ENCODE data around the gene WWOX.

WWOX gene

DNA sequence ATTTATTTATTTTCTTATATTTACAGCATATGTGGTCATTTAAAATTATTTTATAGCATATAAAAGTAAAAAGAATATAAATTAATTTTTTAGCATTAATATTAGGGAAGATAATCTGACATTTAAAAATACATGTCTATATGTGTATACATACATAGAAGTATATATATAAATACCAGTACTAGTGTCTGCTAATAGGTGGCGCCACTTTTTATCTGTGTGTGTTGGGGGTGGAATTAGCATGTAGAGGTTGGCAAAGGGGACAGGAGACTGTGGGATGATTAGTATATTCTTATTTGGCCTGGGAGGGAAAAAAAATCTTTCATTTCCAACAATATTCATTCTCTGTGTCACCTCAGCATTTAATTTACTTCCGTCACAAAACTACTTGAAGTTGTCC lies 359.1 kb downstream of the WWOX start:
- Histone ChIP-seq H3K18ac (ENCODE audit: low read length) (no peak overlapping the region), H3K14ac (ENCODE audit: low read length) (no peak overlapping the region), H3K79me1 (ENCODE audit: low read length) (no peaks in the 10 kb centered on the region), H2BK5ac (ENCODE audit: low read depth, low read length, poor library complexity) (no peak overlapping the region), H3K4me1 (ENCODE audit: control insufficient read depth in 1 of 2, insufficient read depth in 2 of 2, low read length in 2 of 2) (no peaks in the 10 kb centered on the region), H3K36me3 (ENCODE audit: control insufficient read depth in 1 of 2, insufficient read depth in 2 of 2, low read length in 2 of 2) (no peaks in the 10 kb centered on the region), H2AFZ (ENCODE audit: insufficient read depth, low read length, poor library complexity) (no peak overlapping the region), H2BK120ac (ENCODE audit: insufficient read depth, low read length, poor library complexity) (no peak overlapping the region), H3K23ac (ENCODE audit: low read length) (no peak overlapping the region), H4K12ac (ENCODE audit: low read depth, low read length) (no peak overlapping the region), H3K9me3 (ENCODE audit: insufficient read depth, low read depth, low read length) (no peaks in the 10 kb centered on the region), H3K79me2 (ENCODE audit: control insufficient read depth, insufficient read depth, low read length, poor library complexity) (no peaks in the 10 kb centered on the region), H3K4me3 (ENCODE audit: low read depth, low read length) (no peak overlapping the region), H2BK12ac (ENCODE audit: low read length) (no peak overlapping the region), H2AK5ac (ENCODE audit: low read length) (no peak overlapping the region), H3K4ac (ENCODE audit: low read depth, low read length) (no peak overlapping the region), H4K91ac (ENCODE audit: low read depth, low read length) (no peak overlapping the region), H3K27ac (ENCODE audit: low read depth, low read length) (no peak overlapping the region), H4K8ac (ENCODE audit: low read depth, low read length) (no peak overlapping the region), H3K27me3 (ENCODE audit: insufficient read depth, low read length) (no peaks in the 10 kb centered on the region), H3K4me2 (ENCODE audit: low read length) (no peak overlapping the region), H3K9ac (ENCODE audit: low read length) (no peak overlapping the region)
- WGBS (ENCODE audit: extremely low coverage, insufficient coverage, insufficient read length): no CpG with 5 or more reads among the region's 2 CpGs
- DNase-seq: no peak

DNA sequence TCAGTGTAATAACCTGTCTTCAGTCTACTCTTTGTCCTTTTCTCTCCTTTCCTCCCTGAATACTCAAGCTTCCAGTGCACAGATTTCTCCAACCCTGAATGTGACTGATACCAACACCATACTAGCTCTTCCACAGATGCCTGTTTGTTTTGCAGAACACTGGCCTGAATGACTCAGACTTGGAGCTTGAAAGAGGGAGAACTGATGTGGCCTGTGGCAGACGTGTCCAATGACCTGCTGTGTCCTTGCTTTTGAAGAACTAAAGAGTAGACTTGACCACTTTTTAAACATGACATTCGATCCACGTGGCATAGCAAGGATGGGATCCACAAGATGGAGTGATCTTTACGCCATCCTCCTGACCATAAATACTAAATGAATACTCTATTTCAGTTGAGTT lies 361.0 kb downstream of the WWOX start:
- Histone ChIP-seq H3K27me3 (ENCODE audit: insufficient read depth, low read length) (no peaks in the 10 kb centered on the region), H3K23ac (ENCODE audit: low read length) (no peak overlapping the region), H4K8ac (ENCODE audit: low read depth, low read length) (no peak overlapping the region), H2BK120ac (ENCODE audit: insufficient read depth, low read length, poor library complexity) (no peak overlapping the region), H3K79me2 (ENCODE audit: control insufficient read depth, insufficient read depth, low read length, poor library complexity) (no peaks in the 10 kb centered on the region), H3K9me3 (ENCODE audit: insufficient read depth, low read depth, low read length) (no peaks in the 10 kb centered on the region), H3K18ac (ENCODE audit: low read length) (no peak overlapping the region), H3K27ac (ENCODE audit: low read depth, low read length) (no peak overlapping the region), H3K4me3 (ENCODE audit: low read depth, low read length) (no peak overlapping the region), H3K36me3 (ENCODE audit: control insufficient read depth in 1 of 2, insufficient read depth in 2 of 2, low read length in 2 of 2) (no peaks in the 10 kb centered on the region), H4K12ac (ENCODE audit: low read depth, low read length) (no peak overlapping the region), H3K4ac (ENCODE audit: low read depth, low read length) (no peak overlapping the region), H2BK5ac (ENCODE audit: low read depth, low read length, poor library complexity) (no peak overlapping the region), H2AK5ac (ENCODE audit: low read length) (no peak overlapping the region), H2BK12ac (ENCODE audit: low read length) (no peak overlapping the region), H3K14ac (ENCODE audit: low read length) (no peak overlapping the region), H3K79me1 (ENCODE audit: low read length) (no peaks in the 10 kb centered on the region), H4K91ac (ENCODE audit: low read depth, low read length) (no peak overlapping the region), H3K4me1 (ENCODE audit: control insufficient read depth in 1 of 2, insufficient read depth in 2 of 2, low read length in 2 of 2) (no peaks in the 10 kb centered on the region), H3K9ac (ENCODE audit: low read length) (no peak overlapping the region), H3K4me2 (ENCODE audit: low read length) (no peak overlapping the region), H2AFZ (ENCODE audit: insufficient read depth, low read length, poor library complexity) (no peak overlapping the region)
- DNase-seq: no peak
- no CpG with 5 or more reads among the region's 4 CpGs for WGBS (ENCODE audit: extremely low coverage, insufficient coverage, insufficient read length)

DNA sequence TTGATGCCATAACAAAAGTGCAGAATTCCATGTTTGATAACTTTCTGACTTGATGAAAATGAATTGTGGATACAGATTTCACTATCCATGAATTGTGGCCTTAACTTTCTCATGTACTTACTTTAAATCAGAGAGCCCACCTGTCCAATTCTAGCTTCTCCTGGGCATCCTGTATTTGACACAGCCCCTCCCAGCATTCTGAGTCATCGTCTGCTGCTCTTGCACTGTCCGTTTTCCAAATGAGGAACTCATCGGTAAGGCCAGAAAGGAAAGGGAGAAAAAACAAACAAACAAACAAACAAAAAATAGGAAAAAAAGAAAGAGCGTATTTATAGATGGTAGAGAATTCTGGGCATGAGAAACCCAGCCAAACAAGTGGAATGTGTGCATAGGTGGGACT lies 361.6 kb downstream of the WWOX start:
- Histone ChIP-seq H3K36me3 (ENCODE audit: control insufficient read depth in 1 of 2, insufficient read depth in 2 of 2, low read length in 2 of 2) (no peaks in the 10 kb centered on the region), H3K27ac (ENCODE audit: low read depth, low read length) (no peak overlapping the region), H3K18ac (ENCODE audit: low read length) (no peak overlapping the region), H2BK12ac (ENCODE audit: low read length) (no peak overlapping the region), H3K79me1 (ENCODE audit: low read length) (no peaks in the 10 kb centered on the region), H2AFZ (ENCODE audit: insufficient read depth, low read length, poor library complexity) (no peak overlapping the region), H3K4ac (ENCODE audit: low read depth, low read length) (no peak overlapping the region), H3K27me3 (ENCODE audit: insufficient read depth, low read length) (no peaks in the 10 kb centered on the region), H4K91ac (ENCODE audit: low read depth, low read length) (no peak overlapping the region), H3K9ac (ENCODE audit: low read length) (no peak overlapping the region), H3K4me1 (ENCODE audit: control insufficient read depth in 1 of 2, insufficient read depth in 2 of 2, low read length in 2 of 2) (no peaks in the 10 kb centered on the region), H3K23ac (ENCODE audit: low read length) (no peak overlapping the region), H3K9me3 (ENCODE audit: insufficient read depth, low read depth, low read length) (no peaks in the 10 kb centered on the region), H3K4me3 (ENCODE audit: low read depth, low read length) (no peak overlapping the region), H3K79me2 (ENCODE audit: control insufficient read depth, insufficient read depth, low read length, poor library complexity) (no peaks in the 10 kb centered on the region), H2BK120ac (ENCODE audit: insufficient read depth, low read length, poor library complexity) (no peak overlapping the region), H4K8ac (ENCODE audit: low read depth, low read length) (no peak overlapping the region), H3K4me2 (ENCODE audit: low read length) (no peak overlapping the region), H3K14ac (ENCODE audit: low read length) (no peak overlapping the region), H4K12ac (ENCODE audit: low read depth, low read length) (no peak overlapping the region), H2BK5ac (ENCODE audit: low read depth, low read length, poor library complexity) (no peak overlapping the region), H2AK5ac (ENCODE audit: low read length) (no peak overlapping the region)
- WGBS (ENCODE audit: extremely low coverage, insufficient coverage, insufficient read length): no CpG with 5 or more reads among the region's 4 CpGs
- no peak for DNase-seq

DNA sequence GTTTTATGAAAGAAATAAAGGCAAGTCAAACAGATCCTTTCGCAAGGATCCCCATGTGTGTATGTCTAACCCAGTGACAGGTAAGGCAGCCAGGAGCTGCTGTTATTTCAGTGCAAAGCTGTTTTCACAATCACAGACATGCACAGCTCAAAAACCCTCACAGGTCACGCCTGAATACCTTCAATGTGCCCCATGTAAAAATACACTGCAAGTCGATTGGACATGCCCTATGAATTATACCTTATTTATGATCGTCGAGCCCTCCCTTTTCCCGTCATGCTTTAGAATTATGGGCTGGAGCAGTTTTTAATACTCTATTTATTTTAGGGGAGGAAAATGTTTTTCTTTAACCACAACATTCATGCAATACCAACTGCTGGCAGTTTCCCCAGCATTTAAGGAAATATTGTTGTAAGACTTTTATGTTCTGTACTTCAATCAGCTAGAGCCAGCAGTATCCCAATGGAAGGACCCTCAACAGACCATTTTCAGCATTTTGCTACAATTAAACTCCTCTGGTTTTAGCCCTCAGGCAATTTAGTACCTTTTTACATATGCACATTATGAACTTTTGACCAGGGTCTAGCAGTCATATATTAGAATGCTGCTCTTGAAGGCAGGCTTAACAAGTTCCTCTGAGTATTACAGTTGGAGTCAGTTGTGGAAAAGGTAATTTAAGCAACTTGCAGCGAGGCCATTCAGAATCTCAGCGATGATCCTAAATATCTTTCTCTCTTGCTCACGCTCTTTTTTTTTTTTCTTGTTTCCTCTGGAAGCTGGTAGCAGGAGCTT lies 362.2 kb downstream of the WWOX start:
- no peaks in the 10 kb centered on the region for H3K27me3 ChIP-seq (ENCODE audit: insufficient read depth, low read length)
- no peak overlapping the region for H3K23ac ChIP-seq (ENCODE audit: low read length)
- H3K79me2 ChIP-seq (ENCODE audit: control insufficient read depth, insufficient read depth, low read length, poor library complexity): no peaks in the 10 kb centered on the region
- H4K8ac ChIP-seq (ENCODE audit: low read depth, low read length): no peak overlapping the region
- H3K14ac ChIP-seq (ENCODE audit: low read length): no peak overlapping the region
- H3K27ac ChIP-seq (ENCODE audit: low read depth, low read length): no peak overlapping the region
- no peaks in the 10 kb centered on the region for H3K79me1 ChIP-seq (ENCODE audit: low read length)
- no peak overlapping the region for H2BK120ac ChIP-seq (ENCODE audit: insufficient read depth, low read length, poor library complexity)
- no peak overlapping the region for H4K91ac ChIP-seq (ENCODE audit: low read depth, low read length)
- no peak overlapping the region for H2AFZ ChIP-seq (ENCODE audit: insufficient read depth, low read length, poor library complexity)
- H2BK12ac ChIP-seq (ENCODE audit: low read length): no peak overlapping the region
- no peak overlapping the region for H3K4me2 ChIP-seq (ENCODE audit: low read length)
- H2AK5ac ChIP-seq (ENCODE audit: low read length): no peak overlapping the region
- no peak overlapping the region for H4K12ac ChIP-seq (ENCODE audit: low read depth, low read length)
- no peak overlapping the region for H3K4ac ChIP-seq (ENCODE audit: low read depth, low read length)
- H3K9me3 ChIP-seq (ENCODE audit: insufficient read depth, low read depth, low read length): no peaks in the 10 kb centered on the region
- no peak overlapping the region for H2BK5ac ChIP-seq (ENCODE audit: low read depth, low read length, poor library complexity)
- no peak overlapping the region for H3K18ac ChIP-seq (ENCODE audit: low read length)
- no peak overlapping the region for H3K4me3 ChIP-seq (ENCODE audit: low read depth, low read length)
- no peak overlapping the region for H3K9ac ChIP-seq (ENCODE audit: low read length)
- H3K36me3 ChIP-seq (ENCODE audit: control insufficient read depth in 1 of 2, insufficient read depth in 2 of 2, low read length in 2 of 2): no peaks in the 10 kb centered on the region
- no peak for DNase-seq
- H3K4me1 ChIP-seq (ENCODE audit: control insufficient read depth in 1 of 2, insufficient read depth in 2 of 2, low read length in 2 of 2): no peaks in the 10 kb centered on the region
- WGBS (ENCODE audit: extremely low coverage, insufficient coverage, insufficient read length): no CpG with 5 or more reads among the region's 9 CpGs
